HG02759 (cell line): ENCODE measurements around the gene TMIGD2.
"Not testable (repeated sequence)": the region's sequence is repeated elsewhere in the genome, so short reads cannot be mapped to it uniquely, and the experiment has no call there.

Experiments
- ATAC-seq: cut with Tn5 transposase; IDR thresholded peaks from one replicate; pipeline ENCODE4 v1.9.1; 2021; ENCODE audit warnings: mild to moderate bottlenecking, moderate library complexity; ENCODE audit not compliant: unreplicated experiment

The TMIGD2 gene

GRCh38 chr19:4297901-4298809, 4.0 kb downstream of the TMIGD2 start:
- ATAC-seq = no peak

DNA sequence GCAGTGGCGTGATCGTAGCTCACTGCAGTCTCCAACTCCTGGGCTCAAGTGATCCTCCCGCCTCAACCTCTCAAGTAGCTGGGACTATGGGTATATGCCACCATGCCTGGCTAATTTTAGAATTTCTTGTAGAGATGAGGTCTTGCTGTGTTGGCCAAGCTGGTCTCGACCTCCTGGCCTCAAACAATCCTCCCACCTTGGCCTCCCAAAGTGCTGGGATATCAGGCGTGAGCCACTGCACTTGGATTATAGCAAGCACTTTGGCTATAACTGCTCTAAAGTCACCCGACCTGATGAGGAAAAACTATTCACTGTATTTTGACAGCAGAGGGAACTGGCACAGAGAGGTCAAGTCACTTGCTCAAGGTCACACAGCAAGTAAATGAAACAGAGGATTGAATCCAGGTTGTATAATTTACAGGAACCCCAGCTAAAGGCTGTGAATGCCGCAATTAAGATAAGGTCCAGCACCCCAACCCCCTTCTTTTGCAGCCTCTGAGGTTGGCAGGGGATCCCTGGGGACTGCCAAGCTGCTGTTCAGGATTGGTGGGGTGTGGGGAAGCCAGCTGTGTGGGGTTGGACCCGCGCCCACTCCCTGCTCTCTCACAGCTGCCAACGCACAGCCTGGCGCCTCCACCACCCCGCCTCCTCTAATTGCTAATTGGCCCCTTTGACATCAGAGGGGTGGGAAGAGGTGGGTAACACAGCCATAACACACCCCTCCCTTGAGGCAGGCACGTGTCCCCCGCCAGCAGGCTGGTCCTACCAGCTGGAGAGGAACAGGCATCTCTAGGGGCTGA, 6.0 kb downstream of the TMIGD2 start:
- ATAC-seq = no peak

DNA sequence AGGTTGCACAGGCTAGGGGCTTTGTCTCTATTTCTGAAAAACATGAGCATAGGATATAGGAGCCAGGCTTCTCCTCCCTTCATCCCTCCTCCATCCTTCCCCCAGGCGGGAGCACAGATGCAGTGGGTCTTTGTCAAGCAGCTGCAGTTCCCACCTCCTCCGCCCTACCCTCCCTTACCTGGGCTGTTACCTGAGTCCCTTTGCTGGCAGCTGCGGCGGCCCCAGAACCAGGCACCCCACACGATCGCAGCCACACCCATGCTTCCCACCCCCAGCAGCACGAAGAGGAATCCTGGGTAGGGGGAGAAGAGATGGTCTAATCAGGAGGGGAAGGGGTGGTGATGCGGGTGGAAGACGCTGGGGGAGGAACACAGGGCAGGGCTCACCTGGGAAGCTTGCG, 7.8 kb downstream of the TMIGD2 start:
- no peak for ATAC-seq

DNA sequence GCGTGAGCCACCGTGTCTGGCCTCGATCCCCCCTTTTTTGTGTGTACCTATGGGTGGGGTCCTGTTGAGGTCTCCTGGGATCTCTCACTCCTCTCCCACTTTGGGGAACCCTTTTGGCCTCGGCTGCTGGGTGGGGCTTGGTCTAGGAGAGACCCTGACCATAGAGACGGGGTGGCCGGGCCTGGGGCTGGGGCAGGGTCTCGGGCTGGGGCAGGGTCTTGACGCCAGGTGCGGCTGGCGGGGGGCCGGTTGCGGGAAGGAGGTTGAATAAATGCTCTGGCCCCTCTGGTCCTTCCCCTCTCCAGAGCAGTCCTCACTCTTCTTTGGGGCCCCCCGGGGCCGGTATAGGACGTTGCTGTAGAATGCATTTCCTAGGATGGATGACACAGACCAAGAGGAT, 9.7 kb downstream of the TMIGD2 start:
- ATAC-seq = no peak

- no peak for ATAC-seq
Measured at GRCh38 chr19:4291184-4291732, 10.9 kb downstream of the TMIGD2 start.

- ATAC-seq = no peak
Measured at GRCh38 chr19:4288091-4288777, 14.0 kb downstream of the TMIGD2 start.

GRCh38 chr19:4286141-4286540, 16.0 kb downstream of the TMIGD2 start:
- ATAC-seq = not testable (repeated sequence)

DNA sequence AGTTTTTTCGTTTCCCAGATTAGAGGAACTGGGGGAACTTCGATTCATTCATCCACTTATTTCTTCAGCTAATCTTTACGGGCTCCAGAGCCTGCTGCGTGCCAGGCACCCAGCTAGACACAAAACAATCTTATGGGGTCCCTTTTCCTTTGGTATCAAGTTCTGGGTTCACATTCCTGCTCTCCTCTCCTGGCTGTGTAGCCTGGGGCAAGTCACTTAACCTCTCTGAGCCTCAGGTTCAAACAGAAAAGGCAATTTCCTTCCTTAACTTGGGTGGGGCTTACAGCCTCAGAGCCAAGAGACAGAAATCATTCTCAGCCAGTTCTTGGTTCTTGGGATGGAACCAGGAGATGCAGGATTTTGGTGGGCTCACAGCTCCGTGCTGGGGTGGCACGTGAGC, 17.2 kb downstream of the TMIGD2 start:
- ATAC-seq = no peak

DNA sequence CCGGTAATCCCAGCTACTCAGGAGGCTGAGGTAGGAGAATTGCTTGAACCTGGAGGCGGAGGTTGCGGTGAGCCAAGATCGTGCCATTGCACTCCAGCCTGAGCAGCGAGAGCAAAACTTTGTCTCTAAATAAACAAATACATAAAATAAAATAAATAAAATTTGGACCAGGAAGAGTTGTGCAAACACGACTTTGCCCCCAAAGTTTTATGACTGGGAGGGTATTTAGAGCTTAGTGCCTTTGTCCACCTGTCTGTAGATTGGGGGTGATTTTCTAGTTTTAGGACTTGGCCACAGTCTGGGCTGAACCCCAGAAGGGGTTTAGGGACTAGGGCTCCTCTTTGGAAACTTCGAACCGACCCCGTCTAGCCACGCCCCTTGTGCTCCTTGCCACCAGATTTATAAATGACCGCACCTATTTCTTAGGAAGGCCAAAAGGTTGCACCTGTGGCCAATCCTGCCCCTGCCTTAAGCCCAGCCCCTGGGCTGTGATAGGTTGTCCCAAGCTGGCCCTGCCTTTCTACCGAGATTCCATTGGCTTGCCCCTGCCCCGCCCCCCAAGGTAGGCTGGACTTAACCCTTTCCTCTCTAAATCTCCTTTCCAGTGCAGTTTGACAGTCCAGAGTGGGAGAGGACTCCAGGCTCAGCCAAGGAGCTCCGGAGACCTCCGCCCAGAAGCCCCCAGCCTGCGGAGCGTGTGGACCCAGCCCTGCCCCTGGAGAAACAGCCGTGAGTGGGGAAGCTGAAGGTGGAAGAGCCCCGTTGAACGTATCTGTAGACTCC, 17.8 kb downstream of the TMIGD2 start:
- ATAC-seq = no peak

- no peak for ATAC-seq
Measured at GRCh38 chr19:4279530-4280422, 22.4 kb downstream of the TMIGD2 start.

GRCh38 chr19:4279267-4279529, 23.0 kb downstream of the TMIGD2 start:
- no peak for ATAC-seq

DNA sequence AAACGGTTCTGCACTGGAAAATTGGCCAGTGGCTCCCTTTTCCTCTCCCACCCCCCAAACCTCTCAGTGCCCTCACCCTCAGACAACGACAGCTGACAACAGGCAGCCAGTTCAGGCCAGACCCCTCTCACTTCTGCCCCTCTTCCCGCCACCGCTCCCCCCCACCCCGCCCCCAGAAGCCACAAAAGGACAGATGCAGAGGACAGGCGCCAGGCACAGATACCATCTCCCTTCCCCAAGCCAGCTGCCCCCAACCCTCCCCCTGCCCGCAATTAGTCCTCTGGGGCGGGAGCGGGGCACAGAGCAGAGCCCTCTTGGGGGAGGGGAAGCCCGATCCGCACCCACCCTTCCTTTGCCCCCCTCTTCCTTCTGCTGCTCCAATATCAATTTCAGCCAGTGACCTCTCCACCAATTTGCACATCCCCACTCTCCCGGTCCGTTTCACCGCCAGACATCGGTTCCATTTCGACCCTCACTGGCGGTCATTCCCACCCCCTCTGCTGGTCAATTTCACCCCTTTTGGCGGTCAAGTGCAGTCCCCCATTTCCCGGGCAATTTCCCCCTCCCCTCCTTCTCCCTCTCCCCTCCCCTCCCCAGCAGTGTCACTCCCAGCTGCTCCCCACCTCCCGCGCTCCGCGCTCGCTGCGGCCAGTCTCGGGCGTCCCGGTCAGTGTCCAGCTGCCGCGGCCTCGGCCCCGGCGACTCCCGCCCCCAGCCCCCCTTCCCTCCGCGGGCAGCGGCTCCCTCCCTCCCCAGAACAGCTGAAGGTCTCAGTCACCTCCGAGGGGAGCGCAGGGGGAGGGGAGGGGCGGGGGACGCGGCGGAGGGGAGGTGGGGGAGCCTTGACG, 23.5 kb downstream of the TMIGD2 start, which contains the start of gene SHD:
Gene SHD (plus strand): TSS at position 848 of the 848 bp plus-strand sequence. CDS start 798 bp downstream, outside the sequence.
- ATAC-seq = no peak

DNA sequence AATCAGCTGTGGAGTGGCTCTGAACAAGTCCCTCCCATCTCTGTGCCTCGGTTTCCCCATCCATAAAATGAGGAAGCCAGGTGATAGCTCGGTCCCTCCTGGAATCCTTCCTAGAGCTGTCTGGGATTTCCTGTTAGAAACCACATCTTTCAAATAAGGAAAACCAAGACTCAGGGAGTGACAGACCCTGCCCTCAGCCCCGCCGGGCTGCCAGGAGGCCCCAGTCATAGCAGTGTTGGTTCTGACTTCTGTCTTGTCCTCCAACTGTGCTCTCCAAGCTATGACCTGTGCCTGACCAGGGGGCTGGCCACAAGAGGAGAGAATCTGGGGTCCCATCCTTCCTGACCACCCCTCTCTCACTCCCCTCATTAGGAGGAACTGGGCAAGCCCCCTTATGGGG, 24.2 kb downstream of the TMIGD2 start:
- no peak for ATAC-seq

GRCh38 chr19:4277191-4277696, 24.9 kb downstream of the TMIGD2 start:
- no peak for ATAC-seq

GRCh38 chr19:4274321-4274686, 27.9 kb downstream of the TMIGD2 start:
- not testable (repeated sequence) for ATAC-seq

DNA sequence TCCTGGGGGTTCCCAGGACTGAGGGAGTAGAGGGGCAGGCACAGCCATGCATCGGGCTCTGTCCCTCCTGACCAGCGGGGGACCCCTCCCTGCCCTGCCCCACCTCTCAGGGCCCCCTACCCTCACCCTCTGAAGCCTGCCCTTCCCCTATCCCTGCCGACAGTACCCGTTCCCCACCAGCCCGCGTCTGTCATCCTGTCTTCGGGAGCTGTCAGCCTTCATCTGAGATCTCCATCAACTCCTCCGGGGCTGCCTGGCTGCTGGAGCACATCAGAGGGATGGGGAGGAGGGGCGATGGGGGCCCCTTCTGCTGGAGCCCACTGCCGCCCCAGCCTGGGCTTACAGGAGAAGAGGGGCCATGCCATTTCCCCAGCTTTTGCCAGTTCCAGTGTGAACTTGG, 29.3 kb downstream of the TMIGD2 start:
- no peak for ATAC-seq

GRCh38 chr19:4268816-4269430, 33.3 kb downstream of the TMIGD2 start:
- no peak for ATAC-seq
